ENCODE measurements around the gene ABHD6.
"Not testable (repeated sequence)": the region's sequence is repeated elsewhere in the genome, so short reads cannot be mapped to it uniquely, and the experiment has no call there.

Gene ABHD6

DNA sequence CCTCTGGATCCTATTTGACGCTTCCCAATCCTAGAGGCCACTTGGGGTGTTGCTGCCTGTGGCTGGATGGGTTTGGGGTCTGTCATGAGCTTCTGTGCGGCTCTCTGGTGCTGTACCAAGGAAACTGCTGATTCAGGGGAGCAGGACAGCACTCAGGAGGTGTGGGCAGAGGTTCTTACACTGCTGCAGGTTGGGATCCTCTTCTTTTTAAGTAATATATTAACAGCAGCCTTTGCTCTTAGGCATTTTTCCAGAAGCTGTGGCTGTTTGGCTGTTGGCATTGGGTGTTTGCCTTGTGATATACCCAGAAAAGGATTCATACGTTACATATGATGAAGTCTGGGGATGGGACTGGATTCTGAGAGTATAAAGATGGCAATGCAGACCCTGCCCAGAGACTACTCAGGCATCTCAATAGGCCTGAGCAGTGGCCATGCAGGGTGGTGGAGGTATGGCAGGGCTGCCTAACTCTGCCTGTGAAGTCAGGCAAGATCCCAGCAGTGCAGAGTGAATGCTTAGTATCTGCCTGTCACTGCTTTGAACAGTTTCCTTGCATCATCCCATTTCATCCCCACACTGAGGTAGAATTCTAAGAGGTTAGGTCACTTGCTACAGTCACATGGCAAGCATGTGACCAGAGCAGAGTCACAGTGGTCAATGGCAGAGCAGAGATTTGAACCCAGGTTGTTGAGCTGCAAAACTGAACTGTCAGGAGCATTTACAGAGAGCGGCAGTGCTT lies 3.9 kb downstream of the ABHD6 start:
- DNase-seq (ENCODE audit: low read depth in 1 of 2, low spot score in 1 of 2), result no peak

GRCh38 chr3:58242340-58242739 lies 4.7 kb downstream of the ABHD6 start:
- DNase-seq (ENCODE audit: low read depth in 1 of 2, low spot score in 1 of 2), result no peak

- not testable (repeated sequence) for DNase-seq (ENCODE audit: low read depth in 1 of 2, low spot score in 1 of 2)
These were observed 5.3 kb downstream of the ABHD6 start for GRCh38 chr3:58242860-58243259.

DNA sequence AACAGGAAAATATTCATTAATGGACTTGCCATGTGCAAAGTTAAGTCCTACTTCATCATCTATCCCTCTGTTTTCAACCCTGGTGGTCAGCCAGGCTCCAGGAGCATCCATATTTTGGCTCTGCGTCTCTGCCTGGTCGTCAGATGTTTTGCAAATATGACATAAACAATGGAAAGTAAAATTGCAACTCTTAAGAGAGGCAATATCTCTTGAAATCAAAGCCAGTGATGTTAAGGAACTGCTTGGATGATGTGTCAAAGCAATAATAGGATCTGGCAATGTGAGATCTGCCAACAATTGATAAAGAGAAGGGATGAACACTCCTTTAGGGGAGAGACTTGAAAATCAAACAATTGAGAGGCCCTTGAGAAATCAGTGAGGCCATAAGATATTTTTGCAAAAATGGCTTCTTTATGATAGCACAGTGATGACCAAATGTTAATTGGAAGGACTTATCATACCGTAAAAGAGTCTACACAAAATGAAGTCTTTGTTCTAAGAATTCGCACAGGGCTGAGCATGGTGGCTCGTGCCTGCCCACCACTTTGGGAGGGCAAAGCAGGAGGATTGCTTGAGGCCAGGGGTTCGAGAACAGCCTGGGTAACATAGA lies 6.5 kb downstream of the ABHD6 start:
- no peak for DNase-seq (ENCODE audit: low read depth in 1 of 2, low spot score in 1 of 2)

GRCh38 chr3:58246148-58247047 lies 8.8 kb downstream of the ABHD6 start:
- no peak for DNase-seq (ENCODE audit: low read depth in 1 of 2, low spot score in 1 of 2)

DNA sequence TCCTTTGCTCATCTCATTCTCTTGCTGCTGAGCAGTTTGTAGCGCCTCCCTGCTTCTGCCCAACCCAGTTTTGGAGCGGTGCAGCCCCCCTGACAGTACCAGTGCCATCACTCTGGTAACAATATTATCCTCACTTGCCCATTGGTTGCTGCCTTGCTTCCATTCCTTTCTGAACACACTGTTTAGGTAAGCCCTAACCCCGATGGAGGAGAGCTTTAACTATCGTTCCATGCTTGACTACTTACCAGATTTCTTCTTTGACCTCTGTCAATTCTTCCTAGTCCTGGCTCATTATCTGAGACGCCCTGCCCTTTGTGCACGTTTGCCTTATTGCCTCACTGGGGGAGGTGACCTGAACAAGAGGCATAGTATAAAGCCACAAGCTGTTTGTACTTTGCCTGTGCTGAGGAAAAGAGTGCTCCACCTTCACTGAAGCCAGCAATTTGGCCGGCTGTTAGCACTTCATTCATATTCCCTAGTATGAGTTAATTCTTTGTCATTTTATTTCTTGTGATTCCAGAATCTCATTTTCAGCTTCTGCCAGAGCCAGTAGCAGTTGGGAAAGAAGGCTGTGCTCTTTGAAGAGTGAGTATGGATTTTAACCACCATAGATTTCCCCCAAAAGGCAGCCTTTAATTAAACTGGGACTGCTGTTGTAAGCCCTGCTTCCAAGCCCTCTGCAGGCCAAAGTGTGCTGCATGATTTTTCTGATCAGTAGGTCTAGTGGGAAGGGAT lies 11.9 kb downstream of the ABHD6 start:
- no peak for DNase-seq (ENCODE audit: low read depth in 1 of 2, low spot score in 1 of 2)

- no peak for DNase-seq (ENCODE audit: low read depth in 1 of 2, low spot score in 1 of 2)
These were observed 12.6 kb downstream of the ABHD6 start for GRCh38 chr3:58250093-58250707.

DNA sequence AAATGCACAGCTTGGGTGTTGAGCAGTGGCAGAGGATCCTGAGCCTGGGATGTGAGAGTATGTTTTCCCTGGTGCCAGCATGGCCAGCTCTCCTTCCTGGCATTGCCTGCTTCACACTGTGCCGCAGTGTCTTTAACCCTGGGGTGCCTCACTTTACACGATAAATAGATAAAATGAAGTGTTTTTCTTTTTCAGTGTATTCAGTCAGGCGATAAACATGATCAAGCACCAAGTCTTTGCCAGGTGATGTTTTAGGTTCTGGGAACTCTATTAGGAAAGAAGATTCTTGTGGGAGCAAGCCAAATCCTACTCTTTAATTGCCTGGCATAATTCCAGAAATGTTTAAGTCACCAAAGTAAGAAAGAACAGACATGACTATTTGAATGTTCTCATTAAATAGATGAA lies 14.0 kb downstream of the ABHD6 start:
- DNase-seq (ENCODE audit: low read depth in 1 of 2, low spot score in 1 of 2), result no peak

- no peak for DNase-seq (ENCODE audit: low read depth in 1 of 2, low spot score in 1 of 2)
These were observed 16.6 kb downstream of the ABHD6 start for GRCh38 chr3:58254144-58254543.

DNA sequence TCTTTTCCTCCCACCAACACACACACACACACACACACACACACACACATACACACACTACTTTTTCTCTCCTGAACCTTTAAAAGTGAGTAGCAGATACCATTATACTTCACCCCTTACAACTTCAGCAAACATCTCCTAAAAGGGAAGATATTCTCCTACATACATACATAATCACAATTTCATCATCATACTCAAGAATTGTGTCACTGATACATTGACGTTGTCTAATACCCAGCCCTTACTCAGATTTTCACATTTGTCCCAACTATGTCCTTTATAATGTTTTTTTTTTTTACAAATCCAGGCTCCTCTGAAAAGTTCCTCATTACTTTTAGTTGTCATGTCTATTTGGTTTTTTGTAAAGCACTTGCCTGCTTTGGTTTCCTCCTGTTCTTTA lies 18.5 kb downstream of the ABHD6 start:
- DNase-seq (ENCODE audit: low read depth in 1 of 2, low spot score in 1 of 2), result no peak

DNA sequence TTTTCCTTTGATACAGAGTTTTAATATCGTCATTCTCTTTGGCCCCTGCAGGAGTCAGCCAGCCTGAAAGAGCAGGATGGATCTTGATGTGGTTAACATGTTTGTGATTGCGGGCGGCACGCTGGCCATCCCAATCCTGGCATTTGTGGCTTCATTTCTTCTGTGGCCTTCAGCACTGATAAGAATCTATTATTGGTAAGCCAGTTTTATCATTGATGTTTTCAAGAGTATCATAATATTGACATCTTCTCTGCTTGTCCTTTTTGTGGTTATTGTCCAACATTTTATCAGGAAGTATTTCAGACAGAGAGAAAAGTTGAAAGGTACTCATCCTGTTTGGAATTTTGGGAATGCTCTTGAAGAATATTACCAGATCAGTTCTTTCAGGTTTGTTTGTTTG lies 18.9 kb downstream of the ABHD6 start:
- DNase-seq (ENCODE audit: low read depth in 1 of 2, low spot score in 1 of 2), result no peak

GRCh38 chr3:58258392-58259055 lies 20.9 kb downstream of the ABHD6 start:
- DNase-seq (ENCODE audit: low read depth in 1 of 2, low spot score in 1 of 2), result no peak

DNA sequence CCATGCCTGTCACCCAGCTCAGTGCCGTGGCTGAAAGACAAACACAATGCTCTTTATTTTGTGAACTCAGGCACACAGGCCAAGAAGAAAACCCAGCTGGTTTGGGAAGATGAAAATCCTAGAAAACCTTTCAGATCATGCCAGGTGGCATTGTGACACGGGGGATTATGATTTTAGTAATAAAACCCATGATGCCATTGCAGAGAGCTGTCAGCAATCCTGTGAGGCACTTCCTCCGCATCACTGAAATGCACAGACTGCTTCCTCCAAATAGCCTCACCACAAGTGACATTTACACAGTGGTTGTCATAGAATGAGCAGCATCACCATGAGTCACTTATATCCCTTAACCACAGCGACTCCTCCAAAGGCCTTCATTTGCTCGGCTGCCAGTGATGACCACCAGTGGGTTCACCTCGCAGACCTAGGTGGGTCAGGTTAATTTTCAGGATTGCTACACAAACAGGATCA lies 22.7 kb downstream of the ABHD6 start:
- DNase-seq (ENCODE audit: low read depth in 1 of 2, low spot score in 1 of 2), result no peak

GRCh38 chr3:58260733-58261132 lies 23.1 kb downstream of the ABHD6 start:
- DNase-seq (ENCODE audit: low read depth in 1 of 2, low spot score in 1 of 2), result no peak

- no peak for DNase-seq (ENCODE audit: low read depth in 1 of 2, low spot score in 1 of 2)
These were observed 24.5 kb downstream of the ABHD6 start for GRCh38 chr3:58261954-58262666.

GRCh38 chr3:58266577-58266976 lies 29.0 kb downstream of the ABHD6 start:
- no peak for DNase-seq (ENCODE audit: low read depth in 1 of 2, low spot score in 1 of 2)

DNA sequence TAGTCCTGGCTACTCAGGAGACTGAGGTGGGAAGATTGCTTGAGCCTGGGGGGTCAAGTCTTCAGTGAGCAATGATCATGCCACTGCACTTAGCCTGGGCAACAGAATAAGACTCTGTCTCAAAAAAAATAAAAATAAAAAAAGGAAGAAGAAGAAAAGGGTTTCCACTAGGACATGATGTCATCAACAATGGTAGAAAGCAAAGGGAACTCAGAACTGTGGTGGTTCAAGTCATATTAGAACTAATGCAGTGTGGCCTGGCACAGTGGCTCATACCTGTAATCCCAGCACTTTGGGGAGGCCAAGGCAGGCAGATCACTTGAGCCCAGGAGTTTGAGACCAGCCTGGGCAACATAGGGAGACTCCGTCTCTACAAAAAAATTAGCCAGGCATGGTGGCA lies 30.0 kb downstream of the ABHD6 start:
- DNase-seq (ENCODE audit: low read depth in 1 of 2, low spot score in 1 of 2), result not testable (repeated sequence)

- no peak for DNase-seq (ENCODE audit: low read depth in 1 of 2, low spot score in 1 of 2)
These were observed 31.8 kb downstream of the ABHD6 start for GRCh38 chr3:58269356-58269755.

GRCh38 chr3:58270485-58270884 lies 32.9 kb downstream of the ABHD6 start:
- DNase-seq (ENCODE audit: low read depth in 1 of 2, low spot score in 1 of 2), result no peak
